Astrocyte (in vitro differentiated cells and primary cell): ENCODE data around the gene SYNPO2. TPM values are rescaled to one million over a fixed set of nuclear protein-coding genes. Genes with fewer than 3 reads are reported as not detected.

Experiments used
- DNase-seq: peaks from one replicate; pipeline ENCODE4 v3.0.0-alpha.2; 2010; ENCODE audit warnings: low read depth
- FAIRE-seq: peaks from 2 replicates; lab custom pipeline; 2011; peaks lifted over from hg19 to GRCh38; lab: Jason Lieb, UNC
- H2AFZ ChIP-seq: 2 replicates; pipeline ENCODE4 v1.6.0; 2012; ENCODE audit warnings: low read depth, low read length, inconsistent platforms
- H3K27ac ChIP-seq: 2 replicates; pipeline ENCODE4 v1.5.1; 2011; ENCODE audit warnings: low read depth, low read length, inconsistent platforms
- H3K27me3 ChIP-seq: 2 replicates; pipeline ENCODE4 v1.6.0; 2011; ENCODE audit warnings: low read length, inconsistent platforms; ENCODE audit not compliant: insufficient read depth
- H3K36me3 ChIP-seq: 2 replicates; pipeline ENCODE4 v1.5.1; 2011; ENCODE audit warnings: low read length, inconsistent platforms; ENCODE audit not compliant: insufficient read depth
- H3K4me1 ChIP-seq: 2 replicates; pipeline ENCODE4 v1.5.1; 2011; ENCODE audit warnings: low read length, inconsistent platforms; ENCODE audit not compliant: insufficient read depth
- H3K4me2 ChIP-seq: 2 replicates; pipeline ENCODE4 v1.6.0; 2012; ENCODE audit warnings: low read length, inconsistent platforms
- H3K4me3 ChIP-seq: 2 replicates; pipeline ENCODE4 v1.5.1; 2011; ENCODE audit warnings: low read depth, mild to moderate bottlenecking, low read length, inconsistent platforms; ENCODE audit not compliant: insufficient read depth
- H3K79me2 ChIP-seq: 2 replicates; pipeline ENCODE4 v1.6.0; 2012; ENCODE audit warnings: mild to moderate bottlenecking, low read length, inconsistent platforms; ENCODE audit not compliant: insufficient read depth
- H3K9ac ChIP-seq: 2 replicates; pipeline ENCODE4 v1.6.0; 2012; ENCODE audit warnings: mild to moderate bottlenecking, low read length, inconsistent platforms
- H3K9me3 ChIP-seq: 2 replicates; pipeline ENCODE4 v1.5.1; 2012; ENCODE audit warnings: low read depth, mild to moderate bottlenecking, low read length, inconsistent platforms; ENCODE audit not compliant: insufficient read depth
- H4K20me1 ChIP-seq: 2 replicates; pipeline ENCODE4 v1.6.0; 2012; ENCODE audit warnings: low read length, inconsistent platforms; ENCODE audit not compliant: insufficient read depth
- H3K27ac Mint-ChIP-seq: one replicate; pipeline ENCODE4 v1.8.0; 2021; ENCODE audit warnings: mild to moderate bottlenecking, mixed read lengths; ENCODE audit not compliant: unreplicated experiment
- H3K27me3 Mint-ChIP-seq: one replicate; pipeline ENCODE4 v1.8.0; 2021; ENCODE audit warnings: low read depth, mixed read lengths; ENCODE audit not compliant: unreplicated experiment
- H3K36me3 Mint-ChIP-seq: one replicate; pipeline ENCODE4 v1.8.0; 2021; ENCODE audit warnings: low read depth, mixed read lengths; ENCODE audit not compliant: unreplicated experiment
- H3K4me1 Mint-ChIP-seq: one replicate; pipeline ENCODE4 v1.8.0; 2021; ENCODE audit warnings: low read depth, mixed read lengths; ENCODE audit not compliant: unreplicated experiment
- H3K4me3 Mint-ChIP-seq: one replicate; pipeline ENCODE4 v1.8.0; 2021; ENCODE audit warnings: mild to moderate bottlenecking, moderate library complexity, mixed read lengths; ENCODE audit not compliant: unreplicated experiment
- H3K9me3 Mint-ChIP-seq: one replicate; pipeline ENCODE4 v1.8.0; 2021; ENCODE audit warnings: mild to moderate bottlenecking, mixed read lengths; ENCODE audit not compliant: unreplicated experiment
- CTCF ChIP-seq: IDR thresholded peaks from 2 replicates; pipeline ENCODE4 v1.5.1; 2011; ENCODE audit warnings: low read depth, mild to moderate bottlenecking, inconsistent platforms, low read length, moderate library complexity; ENCODE audit not compliant: insufficient read depth
- EZH2 ChIP-seq: IDR thresholded peaks from 2 replicates; pipeline ENCODE4 v1.6.1; 2012; ENCODE audit warnings: mild to moderate bottlenecking, low read length, inconsistent platforms; ENCODE audit not compliant: insufficient read depth
- total RNA-seq: library from RNA; stranded (reverse); gene quantifications from 2 replicates; pipeline ENCODE4 v1.2.1, GENCODE V29; 2021

SYNPO2 gene
- total RNA-seq, 1 donor from 2014 or later, result 4.2 TPM

- FAIRE-seq, result no peak
- H2AFZ ChIP-seq, result peak overlapping the region; percentile 41
These were observed 38.7 kb upstream of the SYNPO2 start for GRCh38 chr4:118849867-118850487.

GRCh38 chr4:118850488-118851173, 38.0 kb upstream of the SYNPO2 start:
- no peak overlapping the region for H3K27ac ChIP-seq
- H3K4me1 ChIP-seq, result no peaks in the 10 kb centered on the region
- no peaks in the 10 kb centered on the region for H3K9me3 ChIP-seq
- H2AFZ ChIP-seq, result peak overlapping the region; percentile 41
- H3K4me3 ChIP-seq, result peak overlapping the region; percentile 38
- H3K9ac ChIP-seq, result no peak overlapping the region
- Mint-ChIP-seq H3K9me3 (peaks cover 2% of the 10 kb centered on the region), H3K27me3 (no peaks in the 10 kb centered on the region), H3K4me1 (peaks cover 20% of the 10 kb centered on the region), H3K27ac (peak overlapping the region; percentile 72), H3K4me3 (peak overlapping the region; percentile 92), H3K36me3 (no peaks in the 10 kb centered on the region)
- no peaks in the 10 kb centered on the region for H3K36me3 ChIP-seq
- FAIRE-seq (peak; percentile 65), DNase-seq (no peak)
- H4K20me1 ChIP-seq, result no peaks in the 10 kb centered on the region
- TF ChIP-seq CTCF, result no peak
- TF ChIP-seq EZH2, result no peak
- H3K27me3 ChIP-seq, result no peaks in the 10 kb centered on the region
- peak overlapping the region; percentile 72 for H3K4me2 ChIP-seq
- no peaks in the 10 kb centered on the region for H3K79me2 ChIP-seq

More at GRCh38 chr4:118849867-118850487, 38.7 kb upstream of the SYNPO2 start:
- Histone ChIP-seq H3K4me2 (peak overlapping the region; percentile 72), H4K20me1 (no peaks in the 10 kb centered on the region), H3K9ac (no peak overlapping the region), H3K4me1 (no peaks in the 10 kb centered on the region), H3K79me2 (no peaks in the 10 kb centered on the region), H3K9me3 (no peaks in the 10 kb centered on the region), H3K27me3 (no peaks in the 10 kb centered on the region), H3K36me3 (no peaks in the 10 kb centered on the region), H3K4me3 (peak overlapping the region; percentile 38), H3K27ac (no peak overlapping the region)
- H3K4me1 Mint-ChIP-seq, result peaks cover 20% of the 10 kb centered on the region
- H3K36me3 Mint-ChIP-seq, result no peaks in the 10 kb centered on the region
- H3K9me3 Mint-ChIP-seq, result peaks cover 2% of the 10 kb centered on the region
- H3K27me3 Mint-ChIP-seq, result no peaks in the 10 kb centered on the region
- TF ChIP-seq CTCF (no peak), EZH2 (no peak)
- no peak for DNase-seq
- H3K4me3 Mint-ChIP-seq, result peak overlapping the region; percentile 92
- peak overlapping the region; percentile 72 for H3K27ac Mint-ChIP-seq

- TF ChIP-seq CTCF (no peak), EZH2 (no peak)
- Histone ChIP-seq H3K4me1 (no peaks in the 10 kb centered on the region), H3K79me2 (no peaks in the 10 kb centered on the region), H3K9ac (no peak overlapping the region), H3K4me3 (no peak overlapping the region), H3K4me2 (no peak overlapping the region), H4K20me1 (no peaks in the 10 kb centered on the region), H3K27me3 (no peaks in the 10 kb centered on the region), H3K36me3 (no peaks in the 10 kb centered on the region), H3K9me3 (no peaks in the 10 kb centered on the region), H2AFZ (no peak overlapping the region), H3K27ac (no peak overlapping the region)
- Mint-ChIP-seq H3K4me3 (no peak overlapping the region), H3K27me3 (no peaks in the 10 kb centered on the region), H3K9me3 (no peaks in the 10 kb centered on the region), H3K4me1 (no peaks in the 10 kb centered on the region), H3K36me3 (no peaks in the 10 kb centered on the region), H3K27ac (no peak overlapping the region)
- DNase-seq (no peak), FAIRE-seq (no peak)
These were observed 30.9 kb upstream of the SYNPO2 start for GRCh38 chr4:118857760-118858159.
